NCI-H146 (cell line): ENCODE data around the gene NR3C2.

ENCODE experiments used
- DNase-seq: peaks from one replicate; lab custom pipeline; 2025; lab: John Stamatoyannopoulos, UW

Gene NR3C2

GRCh38 chr4:148441986-148442831 lies at the start of gene NR3C2:
Gene NR3C2 (minus strand): TSS chr4:148442414.
- peak; percentile 86 for DNase-seq

DNA sequence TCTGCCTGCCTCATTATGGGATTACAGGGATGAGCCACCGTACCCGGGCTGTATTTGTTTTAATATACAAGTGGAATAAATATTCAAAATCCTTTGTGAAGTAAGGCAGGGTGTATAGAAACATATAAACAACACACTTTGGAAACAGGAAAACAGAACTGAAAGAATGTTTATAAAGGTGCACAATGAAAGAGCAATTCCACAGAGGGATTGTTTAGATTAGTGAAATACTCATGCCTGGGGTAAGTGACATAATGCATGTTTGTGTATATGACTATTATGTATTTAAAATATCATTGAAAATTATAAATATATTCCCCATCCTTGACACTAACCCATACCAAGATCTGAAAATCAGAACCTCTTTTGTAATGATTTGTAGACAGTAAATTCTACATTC lies 45.0 kb upstream of the NR3C2 start:
- no peak for DNase-seq

DNA sequence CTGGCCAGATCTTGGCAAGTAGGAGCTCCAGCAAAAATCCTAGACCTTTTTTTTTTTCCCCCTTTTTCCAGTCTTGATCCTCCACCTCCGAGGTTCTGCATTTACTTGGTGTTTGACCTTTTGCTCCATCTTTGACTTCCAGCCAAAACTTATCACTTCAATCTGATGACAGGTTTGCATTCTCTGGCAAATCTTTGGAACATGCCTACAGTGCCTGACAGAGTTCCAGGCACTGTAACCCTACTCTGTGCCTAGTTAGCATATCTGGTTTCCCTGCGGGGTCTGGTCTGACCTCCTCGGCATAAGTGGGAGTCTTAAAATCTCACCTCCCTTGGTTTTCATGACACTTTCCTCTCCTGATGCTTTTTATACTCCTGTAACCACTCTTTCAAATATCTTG lies 39.4 kb upstream of the NR3C2 start:
- DNase-seq: no peak

DNA sequence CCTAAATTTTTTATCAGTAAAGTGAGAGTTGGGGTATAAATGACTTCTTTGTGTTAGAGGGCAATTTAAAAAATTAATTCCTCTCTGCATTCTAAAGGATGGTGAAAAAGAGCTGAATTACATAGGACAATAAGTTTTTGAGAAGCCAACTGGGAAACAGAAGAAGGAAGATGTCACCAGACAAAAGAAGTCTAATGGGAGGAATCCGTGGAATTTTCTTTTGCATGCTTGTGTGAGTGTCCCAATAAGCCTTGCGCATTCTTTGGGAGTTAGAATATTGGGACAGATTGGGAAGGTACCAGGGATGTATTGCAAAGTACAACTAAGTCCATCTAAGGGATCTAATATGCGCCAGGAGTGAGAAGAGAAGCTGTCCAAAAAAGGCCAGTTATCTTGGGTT lies 35.1 kb upstream of the NR3C2 start:
- no peak for DNase-seq

DNA sequence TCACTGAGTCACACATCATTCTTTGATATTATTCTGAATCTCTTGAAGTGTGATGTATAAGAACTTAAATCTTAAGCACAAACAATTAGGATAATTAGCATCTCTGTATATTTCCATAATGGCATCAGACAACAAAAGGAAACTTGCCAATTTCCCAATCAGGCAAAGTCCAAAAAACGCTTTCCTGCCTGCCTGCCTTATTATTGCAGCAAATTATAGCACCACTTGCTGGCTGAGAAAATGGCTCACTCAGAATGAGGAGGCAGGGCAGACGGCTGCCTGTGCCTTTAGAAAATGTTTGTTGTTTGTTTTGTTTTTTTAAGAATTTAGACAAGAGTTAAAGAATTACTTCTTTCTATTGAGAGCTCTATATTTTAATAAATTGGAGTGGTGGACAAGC lies 27.7 kb upstream of the NR3C2 start:
- no peak for DNase-seq

DNA sequence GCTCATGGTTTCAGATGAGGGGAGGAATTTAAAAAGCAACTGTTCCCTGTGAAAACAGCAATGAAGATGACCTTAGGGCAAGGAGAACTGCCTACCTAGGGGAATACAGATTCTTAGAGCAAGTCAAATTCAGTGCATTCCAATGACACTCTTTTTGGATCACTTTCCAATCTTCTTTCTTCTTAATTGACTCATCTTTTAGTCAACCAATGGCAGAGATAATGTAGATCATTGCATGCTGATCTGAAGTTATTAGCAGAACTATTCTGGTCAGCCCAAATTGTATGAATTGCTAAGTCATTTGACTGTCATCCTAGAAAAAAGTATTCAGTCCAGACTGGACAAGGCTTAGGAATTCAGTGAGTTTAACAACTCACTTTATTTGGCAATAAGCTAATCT lies 12.6 kb upstream of the NR3C2 start:
- DNase-seq: no peak

DNA sequence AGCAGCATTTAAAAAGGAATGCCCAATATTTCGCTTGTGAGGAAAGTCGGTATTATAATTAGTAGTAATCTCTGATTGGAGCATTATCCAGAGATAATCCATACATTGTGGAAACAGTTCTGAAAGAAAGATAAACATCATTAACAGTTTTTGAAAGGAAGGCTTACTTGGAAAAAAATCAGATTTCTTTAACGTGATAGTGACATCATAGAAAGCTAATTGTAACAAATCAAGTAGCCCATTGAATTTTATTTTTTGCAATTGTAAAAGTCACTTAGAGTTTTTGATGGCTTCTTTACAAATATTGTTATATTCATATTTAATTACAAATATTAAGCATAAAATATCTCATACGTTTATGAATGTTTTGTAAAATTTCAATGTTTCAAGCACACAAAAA lies 11.6 kb upstream of the NR3C2 start:
- DNase-seq: no peak

DNA sequence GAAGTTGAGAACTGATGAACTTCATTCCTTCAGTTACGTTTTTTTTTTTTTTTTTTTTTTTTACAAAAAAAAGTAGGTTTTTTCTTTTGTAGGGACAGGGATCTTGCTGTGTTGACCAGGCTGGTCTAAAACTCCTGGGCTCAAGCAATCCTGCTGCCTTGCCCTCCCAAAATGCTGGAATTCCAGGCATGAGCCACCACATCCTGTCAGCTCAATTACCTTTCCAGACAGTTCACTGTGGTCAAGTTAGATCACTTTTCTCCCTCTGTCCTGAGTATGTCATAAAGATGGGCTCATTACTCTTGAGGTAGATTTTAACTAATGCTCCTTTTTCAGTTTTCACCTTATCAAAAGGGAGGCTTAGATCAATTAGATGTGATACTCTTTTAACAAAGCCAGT lies 10.8 kb upstream of the NR3C2 start:
- no peak for DNase-seq

DNA sequence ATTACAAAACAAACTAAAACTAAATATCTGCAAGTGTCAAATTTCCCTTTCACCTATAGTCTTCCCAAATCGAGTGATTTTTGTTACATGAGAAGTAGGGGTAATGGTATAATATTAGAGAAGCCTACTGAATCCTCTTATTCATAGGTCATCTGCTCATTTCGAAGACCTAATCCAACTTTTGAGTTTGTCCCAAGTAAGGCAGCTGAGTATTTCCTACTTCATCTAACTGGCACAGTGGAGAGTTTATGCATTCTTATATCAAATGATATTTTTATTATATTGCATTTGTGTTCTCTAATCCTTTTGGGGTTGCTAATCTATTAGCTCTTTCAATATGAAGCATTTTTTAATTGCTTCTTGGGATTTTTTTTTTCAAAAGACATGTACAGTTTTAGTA lies 7.7 kb upstream of the NR3C2 start:
- no peak for DNase-seq

DNA sequence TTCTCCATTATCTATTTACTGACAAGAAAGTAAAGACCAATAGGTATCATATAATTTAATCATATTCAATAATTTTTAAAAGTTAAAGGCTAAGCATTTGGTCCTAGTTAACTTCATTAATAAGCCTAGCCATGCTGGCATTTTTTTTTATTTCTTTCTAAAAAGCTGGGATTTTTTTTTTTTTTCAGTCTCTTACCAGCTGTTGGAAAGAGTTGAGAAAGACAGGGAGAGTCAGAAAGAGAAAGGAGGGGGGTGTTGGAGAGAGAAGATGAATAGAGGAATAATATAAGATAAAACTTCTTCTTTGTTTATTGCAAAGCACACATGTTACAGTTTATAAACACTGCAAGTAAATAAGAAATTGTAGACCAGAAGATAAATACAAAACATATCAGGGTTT lies 5.9 kb upstream of the NR3C2 start:
- no peak for DNase-seq

- no peak for DNase-seq
Measured at GRCh38 chr4:148447681-148448080, 5.5 kb upstream of the NR3C2 start.

DNA sequence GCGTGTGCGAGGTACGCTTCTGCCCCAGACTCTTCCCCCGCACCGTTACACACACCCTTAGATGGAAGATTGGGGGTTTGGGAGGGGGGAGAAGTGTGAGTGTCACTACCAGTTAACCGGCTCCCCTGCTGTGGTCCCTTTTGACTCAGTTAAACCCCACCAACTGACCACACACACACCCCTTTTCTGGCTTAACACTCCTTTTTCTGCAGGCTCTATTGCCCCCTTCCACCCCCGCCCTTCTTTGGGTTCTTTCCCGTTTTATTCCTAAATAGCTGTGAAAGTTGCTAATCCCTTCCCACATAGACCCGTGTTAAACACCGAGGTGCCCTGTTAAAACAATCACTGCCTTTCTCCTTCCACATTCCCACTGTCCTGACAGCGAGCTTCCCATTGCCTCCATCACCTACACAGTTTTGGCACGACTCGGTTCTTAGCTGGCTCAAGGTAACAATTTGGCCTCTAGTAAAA lies 3.7 kb upstream of the NR3C2 start:
- no peak for DNase-seq

DNA sequence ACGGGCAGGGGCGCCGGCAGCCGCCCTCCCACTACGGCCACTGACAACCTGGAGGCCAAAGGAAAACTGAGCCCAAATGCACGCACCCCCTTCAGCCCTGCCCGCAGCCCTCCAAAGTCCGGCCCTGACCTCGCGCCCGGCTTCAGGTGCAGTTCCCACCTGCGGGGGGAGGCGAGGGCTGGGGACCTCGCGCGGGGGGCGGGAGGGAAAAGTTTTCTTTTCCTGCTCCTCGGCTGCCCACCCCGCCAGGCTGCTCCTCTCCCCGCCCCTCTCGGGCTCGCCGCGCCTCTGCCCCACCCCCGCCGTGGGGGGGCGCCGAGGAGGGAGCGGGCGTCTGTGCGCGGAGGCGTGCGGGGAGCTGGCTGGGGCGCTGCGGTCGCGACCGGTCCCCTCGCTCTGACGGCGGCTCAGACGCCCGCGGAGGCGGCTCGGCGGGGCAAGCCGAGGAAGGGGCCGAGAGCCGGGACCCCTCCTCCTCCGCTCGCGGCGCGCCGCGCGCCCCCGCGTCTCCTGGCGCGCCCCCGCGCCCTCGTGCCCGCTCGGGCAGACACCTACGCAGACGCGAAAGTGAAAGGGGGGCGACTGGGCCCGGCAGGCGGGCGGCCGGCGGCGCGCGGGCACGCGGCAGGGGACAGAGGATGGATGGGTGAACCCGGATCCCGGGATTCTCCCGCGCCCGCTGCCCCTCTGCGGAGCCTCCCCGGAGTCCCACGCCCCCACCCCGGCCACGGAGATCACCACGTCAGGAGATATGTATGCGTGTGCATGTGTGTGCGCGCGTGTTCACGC lies 3.1 kb upstream of the NR3C2 start:
- DNase-seq: peak; percentile 3

DNA sequence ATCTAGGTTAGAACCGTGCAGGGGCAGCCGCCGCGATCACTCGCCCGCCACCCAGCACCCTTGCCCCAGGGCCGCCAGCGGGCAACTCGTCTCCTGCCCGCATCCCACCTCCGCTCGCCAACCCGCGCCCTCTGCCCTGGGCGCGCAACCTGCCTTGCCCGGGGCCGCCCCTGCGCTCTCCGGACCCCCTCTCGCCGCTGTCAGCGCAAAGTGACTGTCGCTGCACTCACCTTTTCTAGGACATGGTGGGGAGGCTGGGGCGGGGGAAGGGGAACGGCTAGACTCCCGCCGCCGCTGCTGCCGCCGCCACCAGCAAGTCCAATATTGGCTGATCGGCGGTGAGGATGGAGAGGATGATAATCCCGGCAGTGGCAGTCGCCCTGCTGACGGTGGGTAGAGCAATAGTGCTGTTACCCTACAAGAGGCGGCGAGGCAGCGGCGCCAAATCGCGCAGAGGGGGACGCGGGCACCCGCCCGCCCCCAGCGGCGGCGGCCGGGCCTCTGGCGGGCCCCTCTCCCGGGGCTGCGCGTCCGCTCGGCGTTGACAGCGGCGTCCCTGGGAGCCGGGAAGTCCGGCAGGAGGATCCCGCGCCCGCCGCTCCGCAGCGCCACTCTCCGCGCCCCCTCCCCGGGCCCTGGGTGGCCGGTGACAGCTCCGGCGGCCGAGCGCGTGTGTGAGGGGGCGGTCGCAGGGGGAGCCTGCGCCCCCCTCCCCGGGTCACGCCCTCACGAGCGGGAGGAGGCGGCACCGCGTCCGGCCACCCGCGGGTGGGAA lies 2.3 kb upstream of the NR3C2 start:
- no peak for DNase-seq

GRCh38 chr4:148443512-148444295 lies 1.5 kb upstream of the NR3C2 start:
- DNase-seq: no peak

DNA sequence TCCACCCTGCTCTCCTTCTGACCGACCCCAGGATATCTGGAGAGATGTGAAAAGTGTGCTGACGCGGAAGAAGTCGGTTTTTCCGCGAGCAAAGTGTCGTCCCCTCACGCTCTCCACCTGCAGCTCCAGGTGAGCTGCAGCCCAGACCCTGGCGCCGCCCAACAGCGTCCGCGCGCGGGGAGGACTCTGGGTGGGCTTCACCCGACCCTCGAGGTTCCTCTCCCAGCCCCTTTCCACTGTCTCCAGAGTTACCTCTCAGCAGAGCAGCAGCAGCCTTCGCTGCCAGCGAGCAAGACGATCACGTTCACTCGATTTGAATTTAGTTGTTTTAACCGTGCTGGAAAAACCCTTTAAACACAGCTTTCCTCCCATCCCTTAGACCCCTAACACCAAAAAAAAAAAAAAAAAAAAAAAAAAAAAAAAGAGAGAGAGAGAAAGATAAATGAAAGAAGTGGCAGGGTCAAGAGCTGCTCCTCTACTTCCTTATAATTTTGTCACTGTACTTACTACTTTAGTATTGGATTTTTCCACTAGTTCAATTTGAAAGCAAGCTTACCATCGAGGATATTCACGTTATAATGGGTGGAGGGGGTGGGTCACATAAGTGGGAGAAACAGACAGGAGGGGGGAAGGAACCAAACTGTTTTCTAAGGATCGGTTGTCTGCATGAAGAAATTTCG lies 758 bp upstream of the NR3C2 start:
- DNase-seq: no peak

- DNase-seq: no peak
Measured at GRCh38 chr4:148441624-148441985, 609 bp downstream of the NR3C2 start.

GRCh38 chr4:148438047-148438446 lies 4.2 kb downstream of the NR3C2 start:
- no peak for DNase-seq

GRCh38 chr4:148437439-148437838 lies 4.8 kb downstream of the NR3C2 start:
- DNase-seq: no peak

GRCh38 chr4:148436512-148436911 lies 5.7 kb downstream of the NR3C2 start:
- no peak for DNase-seq
